Measurements from ENCODE around the gene RNF148.
"Not testable (repeated sequence)": the region's sequence is repeated elsewhere in the genome, so short reads cannot be mapped to it uniquely, and the experiment has no call there.

The RNF148 gene

DNA sequence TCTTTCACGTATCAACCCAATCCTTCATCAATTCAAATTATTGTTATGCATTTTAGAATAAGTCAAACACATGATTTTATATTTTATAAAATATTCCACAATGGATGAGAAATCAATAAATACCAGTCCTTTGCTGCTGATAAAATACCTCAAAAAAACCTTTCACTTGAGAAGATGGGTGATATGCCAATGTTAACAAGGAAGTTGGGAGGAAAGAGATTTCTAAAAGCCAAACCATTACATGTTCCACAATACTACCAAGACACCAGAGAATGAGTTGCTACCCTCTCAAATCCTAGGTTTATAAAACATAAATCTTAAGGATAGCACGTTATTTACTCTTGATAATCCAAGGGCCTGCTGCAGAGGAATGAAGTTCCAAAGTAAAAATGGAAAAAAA lies 18.2 kb downstream of the RNF148 start:
- H3K27me3 ChIP-seq (ENCODE audit: insufficient read depth, low read length): no peaks in the 10 kb centered on the region
- H2AFZ ChIP-seq (ENCODE audit: low read depth, low read length): no peak overlapping the region
- H3K36me3 ChIP-seq (ENCODE audit: insufficient read depth, low read length): no peaks in the 10 kb centered on the region
- H3K9me3 ChIP-seq (ENCODE audit: low read length): no peaks in the 10 kb centered on the region
- no peak overlapping the region for H3K4me3 ChIP-seq (ENCODE audit: low read length)
- H3K4me1 ChIP-seq (ENCODE audit: insufficient read depth, low read length): peaks cover 8% of the 10 kb centered on the region

DNA sequence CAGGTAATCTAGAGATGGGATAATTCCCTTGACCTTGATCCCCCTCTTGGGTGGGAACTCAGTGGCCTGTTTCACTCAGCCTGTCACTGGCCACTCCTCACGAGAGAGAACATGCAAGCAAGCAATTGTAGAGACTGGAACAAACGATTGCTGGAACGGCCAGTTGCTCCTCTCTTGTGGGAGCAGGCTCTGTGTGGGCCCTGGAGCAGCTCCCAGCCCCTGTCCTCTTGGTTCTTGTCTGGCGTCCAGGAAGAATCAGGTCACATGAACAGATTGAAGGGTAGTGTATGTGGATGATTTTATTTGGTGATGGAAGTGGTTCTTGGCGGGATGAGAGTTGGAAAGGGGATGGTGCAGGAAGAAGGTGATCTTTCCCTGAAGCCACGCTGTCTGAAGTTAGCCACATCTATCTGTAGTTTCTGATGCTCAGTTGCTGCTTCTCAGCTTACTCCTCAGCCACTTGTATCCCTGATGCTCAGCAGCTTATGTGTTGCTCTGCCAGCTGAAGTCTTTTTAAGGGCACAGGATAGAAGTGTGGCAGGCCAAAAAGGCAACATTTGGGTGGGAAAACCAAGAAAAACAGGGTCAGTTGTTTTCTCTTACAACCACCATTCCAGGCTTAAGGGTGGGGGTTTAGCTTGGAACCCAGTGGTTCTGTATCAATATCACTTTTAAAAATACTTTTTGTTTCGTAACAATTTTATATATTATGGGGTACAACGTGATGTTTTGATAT lies 19.7 kb downstream of the RNF148 start:
- H3K36me3 ChIP-seq (ENCODE audit: insufficient read depth, low read length): no peaks in the 10 kb centered on the region
- peaks cover 19% of the 10 kb centered on the region for H3K4me1 ChIP-seq (ENCODE audit: insufficient read depth, low read length)
- H3K4me3 ChIP-seq (ENCODE audit: low read length): no peak overlapping the region
- no peak overlapping the region for H2AFZ ChIP-seq (ENCODE audit: low read depth, low read length)
- no peaks in the 10 kb centered on the region for H3K9me3 ChIP-seq (ENCODE audit: low read length)
- H3K27me3 ChIP-seq (ENCODE audit: insufficient read depth, low read length): no peaks in the 10 kb centered on the region

DNA sequence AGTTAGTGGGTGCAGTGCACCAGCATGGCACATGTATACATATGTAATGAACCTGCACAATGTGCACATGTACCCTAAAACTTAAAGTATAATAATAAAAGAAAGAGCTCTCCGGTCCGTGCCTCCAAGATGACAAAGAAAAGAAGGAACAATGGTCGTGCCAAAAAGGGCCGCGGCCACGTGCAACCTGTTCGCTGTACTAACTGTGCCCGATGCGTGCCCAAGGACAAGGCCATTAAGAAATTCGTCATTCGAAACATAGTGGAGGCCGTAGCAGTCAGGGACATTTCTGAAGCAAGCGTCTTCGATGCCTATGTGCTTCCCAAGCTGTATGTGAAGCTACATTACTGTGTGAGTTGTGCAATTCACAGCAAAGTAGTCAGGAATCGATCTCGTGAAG lies 21.5 kb downstream of the RNF148 start:
- H3K9me3 ChIP-seq (ENCODE audit: low read length); H3K27me3 ChIP-seq (ENCODE audit: insufficient read depth, low read length); H3K4me3 ChIP-seq (ENCODE audit: low read length); H2AFZ ChIP-seq (ENCODE audit: low read depth, low read length); H3K36me3 ChIP-seq (ENCODE audit: insufficient read depth, low read length): not testable (repeated sequence)
- H3K4me1 ChIP-seq (ENCODE audit: insufficient read depth, low read length): peaks cover 24% of the 10 kb centered on the region

DNA sequence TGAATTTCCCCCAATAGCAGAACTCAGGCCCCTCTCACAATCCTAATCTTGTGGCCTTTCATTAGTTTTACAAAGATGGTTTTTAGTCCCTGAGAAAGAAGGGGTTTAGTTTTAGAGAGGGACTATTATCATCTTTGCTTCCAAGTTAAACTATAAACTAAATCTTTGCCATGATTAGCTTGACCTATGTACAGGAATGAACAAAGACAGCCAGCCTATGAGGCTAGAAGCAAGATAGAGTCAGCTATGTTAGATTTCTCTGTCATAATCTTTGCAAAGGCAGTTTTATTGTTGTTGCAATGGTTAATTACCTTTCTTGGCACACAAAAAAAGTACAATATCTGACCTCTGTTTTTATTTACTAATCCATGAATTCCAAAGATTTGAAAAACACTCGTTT lies 22.9 kb downstream of the RNF148 start:
- Histone ChIP-seq H3K4me1 (ENCODE audit: insufficient read depth, low read length) (peaks cover 24% of the 10 kb centered on the region), H3K27me3 (ENCODE audit: insufficient read depth, low read length) (no peaks in the 10 kb centered on the region), H3K36me3 (ENCODE audit: insufficient read depth, low read length) (no peaks in the 10 kb centered on the region), H2AFZ (ENCODE audit: low read depth, low read length) (peak overlapping the region; percentile 73), H3K4me3 (ENCODE audit: low read length) (peak overlapping the region; percentile 11), H3K9me3 (ENCODE audit: low read length) (peaks cover 2% of the 10 kb centered on the region)

DNA sequence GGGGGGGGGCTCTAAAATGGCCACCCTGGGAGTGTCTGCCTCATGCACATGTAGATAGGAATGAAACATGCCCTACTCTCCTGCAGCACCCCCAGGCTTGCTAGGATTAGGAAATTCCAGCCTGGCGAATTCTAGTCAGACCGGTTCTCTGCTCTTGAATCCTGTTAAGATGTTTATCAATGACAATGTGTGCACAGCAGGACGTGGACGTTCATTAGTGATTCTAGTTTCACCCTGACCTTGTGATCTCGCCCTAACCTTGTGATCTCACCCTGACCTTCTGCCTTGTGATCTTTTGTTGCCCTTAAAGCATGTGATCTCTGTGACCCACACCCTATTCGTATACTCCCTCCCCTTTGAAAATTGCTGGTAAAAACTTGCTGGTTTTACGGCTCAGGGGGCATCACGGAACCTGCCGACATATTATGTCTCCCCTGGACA lies 23.4 kb downstream of the RNF148 start:
- H3K9me3 ChIP-seq (ENCODE audit: low read length); H3K36me3 ChIP-seq (ENCODE audit: insufficient read depth, low read length); H3K27me3 ChIP-seq (ENCODE audit: insufficient read depth, low read length): not testable (repeated sequence)
- Histone ChIP-seq H3K4me3 (ENCODE audit: low read length) (peak overlapping the region; percentile 11), H3K4me1 (ENCODE audit: insufficient read depth, low read length) (peaks cover 24% of the 10 kb centered on the region), H2AFZ (ENCODE audit: low read depth, low read length) (peak overlapping the region; percentile 73)

DNA sequence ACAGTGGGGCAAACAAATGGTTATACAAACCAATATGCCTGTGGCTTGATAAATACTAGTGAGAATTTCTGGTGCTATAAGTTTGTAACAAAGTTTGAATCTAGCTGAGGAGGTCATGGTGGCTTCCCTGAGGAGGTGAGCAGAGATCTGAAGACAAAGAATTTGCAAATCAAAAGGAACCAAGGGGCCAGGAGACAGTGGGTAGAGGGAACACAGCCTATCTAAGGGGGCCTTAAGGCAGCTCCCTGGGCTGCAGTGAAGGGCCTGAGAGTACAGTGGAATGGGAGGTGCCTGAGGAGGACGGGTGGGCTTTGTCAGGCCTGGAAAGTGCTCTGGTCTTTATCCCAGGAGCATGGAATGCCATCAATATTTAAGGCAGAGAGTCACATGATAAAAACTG lies 25.6 kb downstream of the RNF148 start:
- Histone ChIP-seq H3K4me1 (ENCODE audit: insufficient read depth, low read length) (peaks cover 24% of the 10 kb centered on the region), H3K4me3 (ENCODE audit: low read length) (no peak overlapping the region), H3K9me3 (ENCODE audit: low read length) (peaks cover 2% of the 10 kb centered on the region), H3K27me3 (ENCODE audit: insufficient read depth, low read length) (no peaks in the 10 kb centered on the region), H3K36me3 (ENCODE audit: insufficient read depth, low read length) (no peaks in the 10 kb centered on the region), H2AFZ (ENCODE audit: low read depth, low read length) (no peak overlapping the region)

DNA sequence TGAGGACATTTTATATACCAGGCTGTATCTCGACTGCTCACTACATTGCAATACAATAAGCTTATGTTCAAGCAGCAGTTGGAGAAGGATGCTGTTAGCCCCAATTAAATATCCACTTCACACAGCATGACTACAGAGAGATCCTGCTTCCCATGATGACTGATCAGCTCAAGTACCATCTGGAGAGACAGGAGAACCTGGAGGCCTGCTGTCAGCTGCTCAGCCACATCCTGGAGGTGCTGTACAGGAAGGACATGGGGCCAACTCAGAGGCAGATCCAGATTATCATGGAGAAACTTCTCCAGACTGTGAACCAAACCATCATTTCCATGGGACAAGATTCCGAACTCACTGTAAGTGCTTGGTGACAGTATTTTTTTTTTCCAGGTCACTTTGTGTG lies 26.3 kb downstream of the RNF148 start:
- Histone ChIP-seq H3K9me3 (ENCODE audit: low read length) (peaks cover 2% of the 10 kb centered on the region), H3K36me3 (ENCODE audit: insufficient read depth, low read length) (no peaks in the 10 kb centered on the region), H3K4me1 (ENCODE audit: insufficient read depth, low read length) (peaks cover 24% of the 10 kb centered on the region), H2AFZ (ENCODE audit: low read depth, low read length) (no peak overlapping the region), H3K27me3 (ENCODE audit: insufficient read depth, low read length) (no peaks in the 10 kb centered on the region), H3K4me3 (ENCODE audit: low read length) (no peak overlapping the region)

DNA sequence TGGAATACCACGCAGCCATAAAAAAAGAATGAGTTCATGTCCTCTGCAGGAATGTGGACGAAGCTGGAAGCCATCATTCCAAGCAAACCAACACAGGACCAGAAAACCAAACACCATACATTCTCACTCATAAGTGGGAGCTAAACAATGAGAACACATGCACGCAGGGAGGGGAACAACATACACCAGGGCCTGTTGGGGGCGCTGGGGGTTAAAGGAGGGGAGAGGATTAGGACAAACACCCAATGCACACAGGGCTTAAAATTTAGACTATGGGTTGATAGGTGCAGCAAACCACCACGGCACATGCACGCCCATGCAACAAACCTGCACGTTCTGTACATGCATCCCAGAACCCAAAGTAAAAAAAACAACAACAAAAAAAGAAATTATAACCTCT lies 27.1 kb downstream of the RNF148 start:
- Histone ChIP-seq H3K27me3 (ENCODE audit: insufficient read depth, low read length) (no peaks in the 10 kb centered on the region), H3K36me3 (ENCODE audit: insufficient read depth, low read length) (no peaks in the 10 kb centered on the region), H3K9me3 (ENCODE audit: low read length) (peaks cover 2% of the 10 kb centered on the region), H2AFZ (ENCODE audit: low read depth, low read length) (no peak overlapping the region), H3K4me3 (ENCODE audit: low read length) (no peak overlapping the region), H3K4me1 (ENCODE audit: insufficient read depth, low read length) (peaks cover 24% of the 10 kb centered on the region)

DNA sequence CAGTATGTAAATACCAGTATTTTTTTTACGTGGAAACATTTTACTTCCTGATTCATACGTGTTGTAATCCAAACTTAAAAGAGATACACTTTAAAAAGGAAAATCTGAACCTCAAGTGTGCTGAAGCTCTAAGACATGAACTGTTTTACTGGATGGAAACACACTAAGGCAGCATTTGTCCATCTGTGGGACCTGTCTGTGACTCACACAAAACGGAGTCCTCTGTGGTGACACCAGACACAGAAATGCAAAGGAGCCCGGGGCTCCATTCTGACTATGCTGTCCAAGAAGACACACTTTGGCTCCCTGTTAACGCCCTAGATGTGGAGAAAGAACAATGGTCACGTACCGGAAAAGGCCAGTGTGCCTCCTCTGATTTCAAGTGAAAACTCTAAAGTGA lies 27.7 kb downstream of the RNF148 start:
- H3K4me3 ChIP-seq (ENCODE audit: low read length): no peak overlapping the region
- no peaks in the 10 kb centered on the region for H3K27me3 ChIP-seq (ENCODE audit: insufficient read depth, low read length)
- peaks cover 21% of the 10 kb centered on the region for H3K4me1 ChIP-seq (ENCODE audit: insufficient read depth, low read length)
- H3K36me3 ChIP-seq (ENCODE audit: insufficient read depth, low read length): no peaks in the 10 kb centered on the region
- H3K9me3 ChIP-seq (ENCODE audit: low read length): peaks cover 2% of the 10 kb centered on the region
- no peak overlapping the region for H2AFZ ChIP-seq (ENCODE audit: low read depth, low read length)

DNA sequence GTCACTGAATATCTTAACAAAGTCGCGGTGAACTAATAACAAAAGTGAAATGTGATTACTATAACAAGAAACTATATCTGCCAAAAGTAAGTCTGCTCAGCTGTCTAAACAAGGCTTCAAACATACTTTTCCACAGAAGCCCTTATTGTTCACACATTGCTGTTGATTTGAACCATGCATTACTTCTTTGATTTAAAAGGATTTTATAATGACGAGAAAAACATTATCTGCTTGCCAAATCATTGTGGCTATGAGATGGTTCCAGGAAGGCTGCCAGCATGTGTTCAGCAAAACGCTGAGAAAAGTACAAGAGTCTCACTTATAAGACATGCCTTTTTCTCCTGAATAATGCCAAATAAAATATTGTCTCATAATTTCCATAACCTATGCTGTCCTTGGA lies 28.2 kb downstream of the RNF148 start:
- Histone ChIP-seq H3K4me3 (ENCODE audit: low read length) (no peak overlapping the region), H3K9me3 (ENCODE audit: low read length) (peaks cover 2% of the 10 kb centered on the region), H3K4me1 (ENCODE audit: insufficient read depth, low read length) (peaks cover 16% of the 10 kb centered on the region), H3K27me3 (ENCODE audit: insufficient read depth, low read length) (no peaks in the 10 kb centered on the region), H3K36me3 (ENCODE audit: insufficient read depth, low read length) (no peaks in the 10 kb centered on the region), H2AFZ (ENCODE audit: low read depth, low read length) (no peak overlapping the region)

DNA sequence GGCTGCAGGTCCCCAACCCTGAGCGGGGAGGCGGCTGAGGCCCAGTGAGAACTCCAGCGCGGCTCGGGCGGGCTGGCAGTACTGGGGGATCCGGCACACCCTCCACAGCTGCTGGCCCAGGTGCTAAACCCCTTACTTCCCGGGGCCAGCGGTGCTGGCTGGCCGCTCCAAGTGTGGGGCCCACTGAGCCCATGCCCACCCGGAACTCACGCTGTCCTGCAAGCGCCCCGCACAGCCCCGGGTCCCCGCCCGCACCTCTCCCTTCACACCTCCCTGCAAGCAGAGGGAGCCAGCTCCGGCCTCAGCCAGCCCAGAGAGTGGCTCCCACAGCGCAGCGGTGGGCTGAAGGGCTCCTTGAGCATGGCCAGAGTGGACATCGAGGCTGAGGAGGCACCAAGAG lies 28.8 kb downstream of the RNF148 start:
- no peak overlapping the region for H2AFZ ChIP-seq (ENCODE audit: low read depth, low read length)
- no peak overlapping the region for H3K4me3 ChIP-seq (ENCODE audit: low read length)
- peaks cover 13% of the 10 kb centered on the region for H3K4me1 ChIP-seq (ENCODE audit: insufficient read depth, low read length)
- no peaks in the 10 kb centered on the region for H3K36me3 ChIP-seq (ENCODE audit: insufficient read depth, low read length)
- H3K27me3 ChIP-seq (ENCODE audit: insufficient read depth, low read length): no peaks in the 10 kb centered on the region
- H3K9me3 ChIP-seq (ENCODE audit: low read length): peaks cover 2% of the 10 kb centered on the region

DNA sequence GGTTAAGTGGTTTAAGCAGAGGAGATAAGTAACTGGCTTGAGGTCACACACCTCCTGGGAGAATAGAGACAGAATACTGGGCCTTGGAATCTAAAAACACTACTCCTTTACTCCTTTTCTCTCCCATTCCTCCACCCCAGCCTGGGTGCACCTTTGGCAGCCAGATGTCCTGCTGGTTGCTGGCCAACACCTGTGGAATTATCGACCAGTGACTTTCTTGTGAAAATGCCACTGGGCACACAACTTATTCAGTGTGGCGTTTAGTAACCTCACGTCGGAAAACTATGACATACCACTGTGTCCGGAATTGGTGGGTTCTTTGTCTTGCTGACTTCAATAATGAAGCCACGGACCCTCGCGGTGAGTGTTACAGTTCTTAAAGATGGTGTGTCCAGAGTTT lies 30.2 kb downstream of the RNF148 start:
- H3K36me3 ChIP-seq (ENCODE audit: insufficient read depth, low read length): no peaks in the 10 kb centered on the region
- H3K4me1 ChIP-seq (ENCODE audit: insufficient read depth, low read length): peaks cover under 1% of the 10 kb centered on the region
- H3K4me3 ChIP-seq (ENCODE audit: low read length): no peak overlapping the region
- H3K27me3 ChIP-seq (ENCODE audit: insufficient read depth, low read length): no peaks in the 10 kb centered on the region
- no peaks in the 10 kb centered on the region for H3K9me3 ChIP-seq (ENCODE audit: low read length)
- H2AFZ ChIP-seq (ENCODE audit: low read depth, low read length): no peak overlapping the region

DNA sequence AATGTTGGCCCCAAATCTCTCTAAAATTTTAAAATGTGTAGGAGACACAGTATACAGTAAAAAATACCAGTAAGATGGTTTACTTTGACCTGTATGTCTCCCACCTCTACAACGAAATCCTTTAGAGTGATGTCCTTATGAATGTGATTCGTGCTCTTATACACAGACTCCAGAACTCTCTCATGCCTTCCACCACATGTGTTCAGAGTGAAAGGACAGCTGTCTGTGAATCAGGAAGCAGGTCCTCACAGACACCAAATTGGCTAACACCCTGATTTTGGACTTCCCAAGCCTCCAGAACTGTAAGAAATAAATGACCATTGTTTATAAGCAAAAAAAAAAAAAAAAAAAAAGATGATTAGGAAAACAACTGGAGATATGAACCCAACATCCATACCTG lies 39.0 kb downstream of the RNF148 start:
- no peaks in the 10 kb centered on the region for H3K9me3 ChIP-seq (ENCODE audit: low read length)
- no peaks in the 10 kb centered on the region for H3K36me3 ChIP-seq (ENCODE audit: insufficient read depth, low read length)
- no peaks in the 10 kb centered on the region for H3K4me1 ChIP-seq (ENCODE audit: insufficient read depth, low read length)
- H3K4me3 ChIP-seq (ENCODE audit: low read length): no peak overlapping the region
- no peaks in the 10 kb centered on the region for H3K27me3 ChIP-seq (ENCODE audit: insufficient read depth, low read length)
- H2AFZ ChIP-seq (ENCODE audit: low read depth, low read length): no peak overlapping the region

DNA sequence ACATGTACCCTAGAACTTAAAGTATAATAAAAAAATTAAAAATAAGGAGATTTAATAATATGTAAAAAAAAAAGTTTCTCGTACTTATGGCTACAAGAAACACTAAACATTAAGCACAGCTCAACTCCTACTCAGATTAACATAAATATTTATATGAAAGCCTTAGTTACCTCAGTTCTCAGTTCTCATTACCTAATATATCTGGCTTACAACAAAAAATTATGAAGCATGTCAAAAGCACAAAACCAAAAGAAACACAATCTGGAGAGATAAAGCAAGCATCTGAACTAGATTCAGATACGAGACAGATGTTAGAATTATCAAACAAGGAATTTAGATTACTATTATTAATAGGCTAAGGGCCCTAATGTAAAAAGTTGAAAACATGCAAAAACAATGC lies 43.9 kb downstream of the RNF148 start:
- Histone ChIP-seq H3K9me3 (ENCODE audit: low read length) (no peaks in the 10 kb centered on the region), H3K4me3 (ENCODE audit: low read length) (no peak overlapping the region), H3K36me3 (ENCODE audit: insufficient read depth, low read length) (no peaks in the 10 kb centered on the region), H3K27me3 (ENCODE audit: insufficient read depth, low read length) (no peaks in the 10 kb centered on the region), H2AFZ (ENCODE audit: low read depth, low read length) (no peak overlapping the region), H3K4me1 (ENCODE audit: insufficient read depth, low read length) (no peaks in the 10 kb centered on the region)
